A673 (cell line): ENCODE data around the gene PSD.

Source experiments
- CTCF ChIP-seq: fragments of 300-800, 200-600 bp; sonication (generic); conservative IDR thresholded peaks from 2 replicates; pipeline ENCODE4 v1.5.1; 2017; ENCODE audit warnings: low read depth, mild to moderate bottlenecking, antibody characterized with exemption, low read length, moderate library complexity, mixed read lengths
- EZH2 ChIP-seq: fragments of 200-600 bp; sonication (generic); IDR thresholded peaks from 2 replicates; pipeline ENCODE4 v1.6.1; 2017; ENCODE audit warnings: borderline replicate concordance, low read depth, mild to moderate bottlenecking, mixed read lengths, antibody characterized with exemption, low read length; ENCODE audit not compliant: poor library complexity, severe bottlenecking

- TF ChIP-seq CTCF (no peak), EZH2 (no peak)
These were observed 16.7 kb downstream of the PSD start for GRCh38 chr10:102401735-102402511.
